Measurements from ENCODE around the gene BCL11A. TPM values are rescaled to one million over a fixed set of nuclear protein-coding genes. Genes with fewer than 3 reads are reported as not detected.

Gene BCL11A
- total RNA-seq, 1 donor from 2014 or later: 2.2 TPM

- no peak overlapping the region for H3K27ac Mint-ChIP-seq (ENCODE audit: unreplicated experiment)
- H3K4me3 Mint-ChIP-seq: no peak overlapping the region
- TF ChIP-seq, protein P1, sequence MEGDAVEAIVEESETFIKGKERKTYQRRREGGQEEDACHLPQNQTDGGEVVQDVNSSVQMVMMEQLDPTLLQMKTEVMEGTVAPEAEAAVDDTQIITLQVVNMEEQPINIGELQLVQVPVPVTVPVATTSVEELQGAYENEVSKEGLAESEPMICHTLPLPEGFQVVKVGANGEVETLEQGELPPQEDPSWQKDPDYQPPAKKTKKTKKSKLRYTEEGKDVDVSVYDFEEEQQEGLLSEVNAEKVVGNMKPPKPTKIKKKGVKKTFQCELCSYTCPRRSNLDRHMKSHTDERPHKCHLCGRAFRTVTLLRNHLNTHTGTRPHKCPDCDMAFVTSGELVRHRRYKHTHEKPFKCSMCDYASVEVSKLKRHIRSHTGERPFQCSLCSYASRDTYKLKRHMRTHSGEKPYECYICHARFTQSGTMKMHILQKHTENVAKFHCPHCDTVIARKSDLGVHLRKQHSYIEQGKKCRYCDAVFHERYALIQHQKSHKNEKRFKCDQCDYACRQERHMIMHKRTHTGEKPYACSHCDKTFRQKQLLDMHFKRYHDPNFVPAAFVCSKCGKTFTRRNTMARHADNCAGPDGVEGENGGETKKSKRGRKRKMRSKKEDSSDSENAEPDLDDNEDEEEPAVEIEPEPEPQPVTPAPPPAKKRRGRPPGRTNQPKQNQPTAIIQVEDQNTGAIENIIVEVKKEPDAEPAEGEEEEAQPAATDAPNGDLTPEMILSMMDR (conservative IDR thresholded peaks at IDR 0.05): no peak
- DNase-seq (ENCODE audit: low read depth, low spot score): no peak
- H3K4me1 Mint-ChIP-seq: peaks cover 10% of the 10 kb centered on the region
- no peaks in the 10 kb centered on the region for H3K9me3 Mint-ChIP-seq
- H3K27me3 Mint-ChIP-seq (ENCODE audit: low read depth): peaks cover 90% of the 10 kb centered on the region
- H3K36me3 Mint-ChIP-seq (ENCODE audit: low read depth): no peaks in the 10 kb centered on the region
Observed at GRCh38 chr2:60544062-60544461, 9.4 kb downstream of the BCL11A start.

DNA sequence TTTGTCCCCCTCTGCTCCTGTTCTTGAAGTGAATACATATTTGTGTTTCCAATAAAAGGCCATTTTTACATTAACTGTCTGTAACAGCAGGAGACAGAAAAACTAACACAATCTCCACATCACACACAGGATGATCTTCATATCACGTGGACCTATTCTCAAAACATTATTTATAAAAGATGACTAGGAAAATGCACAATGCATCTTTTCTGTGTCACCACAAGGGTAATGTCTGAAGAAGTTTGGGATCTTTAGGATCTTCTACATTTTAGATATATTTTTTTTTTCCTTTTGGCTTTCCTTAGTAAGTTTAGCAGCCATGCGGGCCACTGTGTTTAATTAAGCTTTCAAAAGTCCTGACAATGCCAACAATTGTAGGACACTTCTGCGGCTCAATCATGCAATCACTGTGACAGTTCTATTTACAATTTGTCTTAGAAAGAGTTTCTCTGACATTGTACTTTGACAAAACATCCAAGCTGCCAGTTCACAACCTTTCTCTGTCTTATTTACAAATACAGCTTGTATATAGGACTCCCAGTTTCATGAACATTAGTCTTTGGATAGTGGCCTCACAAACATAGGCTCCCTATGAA is 12.3 kb downstream of the BCL11A start:
- H3K36me3 Mint-ChIP-seq (ENCODE audit: low read depth): no peaks in the 10 kb centered on the region
- no peak overlapping the region for H3K4me3 Mint-ChIP-seq
- peaks cover 5% of the 10 kb centered on the region for H3K4me1 Mint-ChIP-seq
- peaks cover 90% of the 10 kb centered on the region for H3K27me3 Mint-ChIP-seq (ENCODE audit: low read depth)
- TF ChIP-seq, protein P1 (conservative IDR thresholded peaks at IDR 0.05): no peak
- no peak for DNase-seq (ENCODE audit: low read depth, low spot score)
- H3K9me3 Mint-ChIP-seq: no peaks in the 10 kb centered on the region
- H3K27ac Mint-ChIP-seq (ENCODE audit: unreplicated experiment): no peak overlapping the region

GRCh38 chr2:60540074-60540473 is 13.4 kb downstream of the BCL11A start:
- Mint-ChIP-seq H3K27ac (ENCODE audit: unreplicated experiment) (no peak overlapping the region), H3K27me3 (ENCODE audit: low read depth) (peaks cover 90% of the 10 kb centered on the region), H3K36me3 (ENCODE audit: low read depth) (no peaks in the 10 kb centered on the region), H3K4me1 (peaks cover 5% of the 10 kb centered on the region), H3K4me3 (no peak overlapping the region), H3K9me3 (no peaks in the 10 kb centered on the region)
- TF ChIP-seq, protein P1 (conservative IDR thresholded peaks at IDR 0.05): no peak
- no peak for DNase-seq (ENCODE audit: low read depth, low spot score)

- DNase-seq (ENCODE audit: low read depth, low spot score): no peak
- Mint-ChIP-seq H3K4me1 (peaks cover 5% of the 10 kb centered on the region), H3K9me3 (no peaks in the 10 kb centered on the region), H3K36me3 (ENCODE audit: low read depth) (no peaks in the 10 kb centered on the region), H3K27ac (ENCODE audit: unreplicated experiment) (no peak overlapping the region), H3K4me3 (no peak overlapping the region), H3K27me3 (ENCODE audit: low read depth) (peaks cover 90% of the 10 kb centered on the region)
- TF ChIP-seq, protein P1 (conservative IDR thresholded peaks at IDR 0.05): no peak
Observed at GRCh38 chr2:60539140-60539539, 14.3 kb downstream of the BCL11A start.

DNA sequence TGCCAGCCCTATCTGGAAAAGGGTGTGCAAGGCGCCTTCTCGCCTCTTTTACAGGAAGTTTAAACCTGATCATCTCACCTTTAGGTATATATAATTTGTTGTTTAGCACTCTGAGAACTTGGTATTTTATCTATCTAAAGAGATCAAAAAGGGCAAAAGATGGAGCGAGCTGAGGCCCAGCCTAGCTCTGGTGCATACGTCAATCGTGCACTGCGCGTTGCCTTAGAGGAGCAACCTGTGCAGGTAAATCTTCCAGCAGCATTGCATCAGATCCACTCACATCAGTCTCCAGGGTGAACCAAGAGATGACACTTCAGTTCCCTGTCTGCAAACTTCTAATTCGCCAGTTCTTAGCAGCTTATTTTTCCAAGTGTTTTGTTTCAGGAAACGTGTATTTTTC is 15.4 kb downstream of the BCL11A start:
- no peak for DNase-seq (ENCODE audit: low read depth, low spot score)
- Mint-ChIP-seq H3K36me3 (ENCODE audit: low read depth) (no peaks in the 10 kb centered on the region), H3K27me3 (ENCODE audit: low read depth) (peaks cover 94% of the 10 kb centered on the region), H3K9me3 (no peaks in the 10 kb centered on the region), H3K4me1 (peaks cover 14% of the 10 kb centered on the region), H3K27ac (ENCODE audit: unreplicated experiment) (no peak overlapping the region), H3K4me3 (no peak overlapping the region)
- TF ChIP-seq, protein P1 (conservative IDR thresholded peaks at IDR 0.05): no peak

Measured in neural crest cell (in vitro differentiated cells).